WTC11 (cell line): ENCODE results near the gene GPR152. TPM values are rescaled to one million over a fixed set of nuclear protein-coding genes. Genes with fewer than 3 reads are reported as not detected.
A peak's percentile ranks its signal among the peaks of the same experiment; 100 is the strongest.

Source experiments
- ATAC-seq: fragments of 200-7000 bp; cut with Tn5 transposase; 2 replicates; pipeline ENCODE4 v1.10.0; 2021; ENCODE audit warnings: mild to moderate bottlenecking, moderate library complexity
- CTCF ChIA-PET: fragments of 300-600 bp; sonication (Branson Sonifier 250); formaldehyde crosslinking; loops from one replicate; lab custom pipeline; 2021; ENCODE audit warnings: antibody characterized with exemption; lab: Charles Lee
- POLR2A ChIA-PET: fragments of 350-600 bp; sonication (Branson Sonifier 250); formaldehyde crosslinking; loops from one replicate; lab custom pipeline; 2021; ENCODE audit warnings: antibody characterized with exemption; lab: Charles Lee
- DNase-seq: peaks from one replicate; pipeline ENCODE4 v3.0.0; 2021; ENCODE audit warnings: low spot score
- H3K27ac Mint-ChIP-seq: 2 replicates; pipeline ENCODE4 v1.8.0; 2021; ENCODE audit warnings: mixed read lengths
- H3K27me3 Mint-ChIP-seq: 2 replicates; pipeline ENCODE4 v1.8.0; 2021; ENCODE audit warnings: low read depth, mild to moderate bottlenecking, moderate library complexity, mixed read lengths
- H3K36me3 Mint-ChIP-seq: 2 replicates; pipeline ENCODE4 v1.8.0; 2021; ENCODE audit warnings: mixed read lengths
- H3K4me1 Mint-ChIP-seq: 2 replicates; pipeline ENCODE4 v1.8.0; 2022; ENCODE audit warnings: mixed read lengths
- H3K4me3 Mint-ChIP-seq: 2 replicates; pipeline ENCODE4 v1.8.0; 2021; ENCODE audit warnings: mild to moderate bottlenecking, moderate library complexity, mixed read lengths
- H3K9me3 Mint-ChIP-seq: 2 replicates; pipeline ENCODE4 v1.8.0; 2021; ENCODE audit warnings: mixed read lengths
- ATF3 ChIP-seq: sonication (generic); formaldehyde crosslinking; conservative IDR thresholded peaks from 2 replicates; pipeline ENCODE4 v1.8.1; 2022; ENCODE audit warnings: mild to moderate bottlenecking, missing genetic modification reagents
- ATF6 ChIP-seq: sonication (generic); formaldehyde crosslinking; IDR thresholded peaks from 2 replicates; pipeline ENCODE4 v1.8.1; 2023; ENCODE audit warnings: mild to moderate bottlenecking, missing genetic modification reagents
- CREB1 ChIP-seq: sonication (generic); formaldehyde crosslinking; IDR thresholded peaks from 2 replicates; pipeline ENCODE4 v1.8.0; 2023; ENCODE audit warnings: mild to moderate bottlenecking, missing genetic modification reagents
- CREM ChIP-seq: sonication (generic); formaldehyde crosslinking; IDR thresholded peaks from 2 replicates; pipeline ENCODE4 v1.8.1; 2022; ENCODE audit warnings: mild to moderate bottlenecking, missing genetic modification reagents, moderate library complexity
- ETV6 ChIP-seq: sonication (generic); formaldehyde crosslinking; IDR thresholded peaks from 2 replicates; pipeline ENCODE4 v1.8.1; 2022; ENCODE audit warnings: mild to moderate bottlenecking, missing genetic modification reagents
- GTF2I ChIP-seq: fragments of 250-450 bp; sonication (Bioruptor Pico); conservative IDR thresholded peaks from 2 replicates; pipeline ENCODE4 v1.4.0; 2021; ENCODE audit warnings: mild to moderate bottlenecking
- MXD4 ChIP-seq: fragments of 250-450 bp; sonication (Bioruptor Pico); IDR thresholded peaks from 2 replicates; pipeline ENCODE4 v1.8.0; 2021; ENCODE audit warnings: mild to moderate bottlenecking, moderate library complexity, borderline replicate concordance
- MYBL2 ChIP-seq: sonication (generic); formaldehyde crosslinking; IDR thresholded peaks from 2 replicates; pipeline ENCODE4 v1.8.1; 2023; ENCODE audit warnings: mild to moderate bottlenecking, moderate library complexity, missing genetic modification reagents
- PREB ChIP-seq: sonication (generic); formaldehyde crosslinking; IDR thresholded peaks from 2 replicates; pipeline ENCODE4 v1.8.1; 2022; ENCODE audit warnings: mild to moderate bottlenecking, missing genetic modification reagents, moderate library complexity, borderline replicate concordance
- SMAD3 ChIP-seq: sonication (generic); formaldehyde crosslinking; IDR thresholded peaks from 2 replicates; pipeline ENCODE4 v1.8.0; 2022; ENCODE audit warnings: missing genetic modification reagents, mild to moderate bottlenecking, borderline replicate concordance
- SMAD4 ChIP-seq: sonication (generic); formaldehyde crosslinking; IDR thresholded peaks from 2 replicates; pipeline ENCODE4 v1.8.0; 2022; ENCODE audit warnings: mild to moderate bottlenecking, missing genetic modification reagents
- TCF7 ChIP-seq: sonication (generic); formaldehyde crosslinking; IDR thresholded peaks from 2 replicates; pipeline ENCODE4 v1.8.0; 2022; ENCODE audit warnings: mild to moderate bottlenecking, low read depth, missing genetic modification reagents, moderate library complexity
- TEAD4 ChIP-seq: sonication (generic); formaldehyde crosslinking; IDR thresholded peaks from 2 replicates; pipeline ENCODE4 v1.8.0; 2022; ENCODE audit warnings: mild to moderate bottlenecking, missing genetic modification reagents
- TP53 ChIP-seq: sonication (generic); formaldehyde crosslinking; IDR thresholded peaks from 2 replicates; pipeline ENCODE4 v1.8.1; 2023; ENCODE audit warnings: mild to moderate bottlenecking, missing genetic modification reagents
- ZBTB43 ChIP-seq: sonication (generic); formaldehyde crosslinking; IDR thresholded peaks from 2 replicates; pipeline ENCODE4 v1.8.1; 2023; ENCODE audit warnings: mild to moderate bottlenecking, missing genetic modification reagents
- ZMAT4 ChIP-seq: fragments of 250-450 bp; sonication (Bioruptor Pico); IDR thresholded peaks from 2 replicates; pipeline ENCODE4 v1.9.0; 2021; ENCODE audit warnings: mild to moderate bottlenecking
- ZNF138 ChIP-seq: sonication (generic); formaldehyde crosslinking; conservative IDR thresholded peaks from 2 replicates; pipeline ENCODE4 v1.8.1; 2022; ENCODE audit warnings: mild to moderate bottlenecking, moderate library complexity, missing genetic modification reagents
- ZNF317 ChIP-seq: sonication (generic); formaldehyde crosslinking; IDR thresholded peaks from 2 replicates; pipeline ENCODE4 v1.8.1; 2023; ENCODE audit warnings: low read depth, mild to moderate bottlenecking, moderate library complexity, missing genetic modification reagents, borderline replicate concordance
- ZNF416 ChIP-seq: fragments of 250-450 bp; sonication (Bioruptor Pico); IDR thresholded peaks from 2 replicates; pipeline ENCODE4 v1.9.0; 2021; ENCODE audit warnings: mild to moderate bottlenecking, inconsistent platforms
- ZNF671 ChIP-seq: fragments of 250-450 bp; sonication (Bioruptor Pico); IDR thresholded peaks from 2 replicates; pipeline ENCODE4 v1.8.0; 2021; ENCODE audit warnings: mild to moderate bottlenecking
- total RNA-seq: library from RNA; stranded (reverse); gene quantifications from 3 replicates; pipeline ENCODE4 v1.2.3, GENCODE V29; 2021
- TF ChIP-seq, protein P1 (sequence below): sonication (generic); formaldehyde crosslinking; IDR thresholded peaks from 2 replicates; pipeline ENCODE4 v1.8.1; 2022; ENCODE audit warnings: low read depth, mild to moderate bottlenecking, moderate library complexity, missing genetic modification reagents, borderline replicate concordance
- TF ChIP-seq, protein P2 (sequence below): sonication (generic); formaldehyde crosslinking; IDR thresholded peaks from 2 replicates; pipeline ENCODE4 v1.8.0; 2022; ENCODE audit warnings: mild to moderate bottlenecking, missing genetic modification reagents

GPR152 gene
- total RNA-seq, 1 experiment from 2014 or later, result not detected

GRCh38 chr11:67498544-67498972 is 46.0 kb upstream of the GPR152 start:
- CTCF ChIA-PET, result interaction anchor here (1.0 kb wide), 1 partner anchor 97 kb away, joined by 3 read pairs; the partner anchor contains the start of gene PPP1CA

DNA sequence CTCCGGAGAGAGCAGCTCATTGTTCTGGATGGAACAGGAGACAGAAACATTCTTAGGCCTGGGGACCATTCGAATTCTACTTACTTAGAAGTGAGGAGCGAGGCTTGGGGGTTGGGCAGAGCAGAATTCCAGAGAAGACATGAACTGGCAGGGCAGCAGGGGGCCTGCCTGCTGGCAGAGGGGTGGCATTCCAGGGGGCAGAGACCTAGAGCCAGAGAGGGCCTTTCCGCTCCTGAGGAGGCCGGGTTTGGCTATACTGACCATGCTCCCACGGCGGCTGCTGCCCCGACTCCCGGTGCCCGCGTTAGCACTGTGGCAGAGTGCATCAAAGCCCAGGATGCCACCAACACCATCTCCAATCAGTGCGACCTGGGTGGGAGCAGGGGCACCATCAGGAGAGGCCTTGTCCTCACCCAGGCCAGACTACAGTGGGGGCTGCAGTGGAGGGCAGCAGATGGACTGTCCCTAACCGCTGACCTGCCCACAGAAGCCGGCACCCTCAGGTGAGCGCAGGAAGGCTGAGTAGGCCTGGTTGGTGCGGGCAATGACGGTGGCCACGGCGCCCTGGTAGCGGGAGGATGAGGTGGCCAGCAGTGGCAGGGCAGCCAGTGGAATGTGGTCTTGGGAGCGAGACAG is 45.2 kb upstream of the GPR152 start:
- Mint-ChIP-seq H3K9me3 (no peaks in the 10 kb centered on the region), H3K27ac (no peak overlapping the region), H3K4me3 (no peak overlapping the region), H3K4me1 (0 out of 2 replicates have a peak, but pooled peaks cover under 1% of the 10 kb centered on the region), H3K36me3 (no peaks in the 10 kb centered on the region), H3K27me3 (peaks cover 2% of the 10 kb centered on the region)
- ATAC-seq (no peak), DNase-seq (no peak)
- no peak for TF ChIP-seq ATF6 (CRISPR knock-in tag)
- TF ChIP-seq TEAD4 (CRISPR knock-in tag), result no peak
- no peak for TF ChIP-seq ETV6
- ChIA-PET POLR2A (no interaction called here), CTCF (interaction anchor here (1.0 kb wide), 1 partner anchor 96 kb away, joined by 3 read pairs; the partner anchor contains the start of gene PPP1CA)

More at GRCh38 chr11:67498544-67498972, 46.0 kb upstream of the GPR152 start:
- no peak overlapping the region for H3K4me3 Mint-ChIP-seq
- no peak overlapping the region for H3K27ac Mint-ChIP-seq
- 0 out of 2 replicates have a peak, but pooled peaks have one; percentile 18 for TF ChIP-seq ATF3
- no peak for TF ChIP-seq CREM (CRISPR knock-in tag)
- ATAC-seq, result no peak
- no peaks in the 10 kb centered on the region for H3K36me3 Mint-ChIP-seq
- DNase-seq, result no peak
- H3K9me3 Mint-ChIP-seq, result no peaks in the 10 kb centered on the region
- H3K27me3 Mint-ChIP-seq, result peaks cover 8% of the 10 kb centered on the region
- H3K4me1 Mint-ChIP-seq, result peaks cover 4% of the 10 kb centered on the region; the same call in 1 of the 2 replicates
- POLR2A ChIA-PET, result no interaction called here

- ChIA-PET POLR2A (no interaction called here), CTCF (interaction anchor here (0.9 kb wide), 1 partner anchor 145 kb away, joined by 3 read pairs; no protein-coding TSS in a partner anchor)
- H3K4me3 Mint-ChIP-seq, result no peak overlapping the region
- H3K9me3 Mint-ChIP-seq, result no peaks in the 10 kb centered on the region
- no peaks in the 10 kb centered on the region for H3K36me3 Mint-ChIP-seq
- DNase-seq, result no peak
- ATAC-seq, result no peak
- no peaks in the 10 kb centered on the region for H3K27me3 Mint-ChIP-seq
- no peaks in the 10 kb centered on the region for H3K4me1 Mint-ChIP-seq
- H3K27ac Mint-ChIP-seq, result no peak overlapping the region
- no peak for TF ChIP-seq TP53 (CRISPR knock-in tag)
- no peak for TF ChIP-seq ZMAT4 (CRISPR knock-in tag)
- no peak for TF ChIP-seq ZNF416 (CRISPR knock-in tag)
- no peak for TF ChIP-seq SMAD4
- no peak for TF ChIP-seq PREB (CRISPR knock-in tag)
- no peak for TF ChIP-seq ZNF671
- no peak for TF ChIP-seq CREB1 (CRISPR knock-in tag)
- no peak for TF ChIP-seq MYBL2 (CRISPR knock-in tag)
- TF ChIP-seq, protein P1, sequence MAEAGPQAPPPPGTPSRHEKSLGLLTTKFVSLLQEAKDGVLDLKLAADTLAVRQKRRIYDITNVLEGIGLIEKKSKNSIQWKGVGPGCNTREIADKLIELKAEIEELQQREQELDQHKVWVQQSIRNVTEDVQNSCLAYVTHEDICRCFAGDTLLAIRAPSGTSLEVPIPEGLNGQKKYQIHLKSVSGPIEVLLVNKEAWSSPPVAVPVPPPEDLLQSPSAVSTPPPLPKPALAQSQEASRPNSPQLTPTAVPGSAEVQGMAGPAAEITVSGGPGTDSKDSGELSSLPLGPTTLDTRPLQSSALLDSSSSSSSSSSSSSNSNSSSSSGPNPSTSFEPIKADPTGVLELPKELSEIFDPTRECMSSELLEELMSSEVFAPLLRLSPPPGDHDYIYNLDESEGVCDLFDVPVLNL (CRISPR knock-in tag), result no peak
- TF ChIP-seq, protein P2, sequence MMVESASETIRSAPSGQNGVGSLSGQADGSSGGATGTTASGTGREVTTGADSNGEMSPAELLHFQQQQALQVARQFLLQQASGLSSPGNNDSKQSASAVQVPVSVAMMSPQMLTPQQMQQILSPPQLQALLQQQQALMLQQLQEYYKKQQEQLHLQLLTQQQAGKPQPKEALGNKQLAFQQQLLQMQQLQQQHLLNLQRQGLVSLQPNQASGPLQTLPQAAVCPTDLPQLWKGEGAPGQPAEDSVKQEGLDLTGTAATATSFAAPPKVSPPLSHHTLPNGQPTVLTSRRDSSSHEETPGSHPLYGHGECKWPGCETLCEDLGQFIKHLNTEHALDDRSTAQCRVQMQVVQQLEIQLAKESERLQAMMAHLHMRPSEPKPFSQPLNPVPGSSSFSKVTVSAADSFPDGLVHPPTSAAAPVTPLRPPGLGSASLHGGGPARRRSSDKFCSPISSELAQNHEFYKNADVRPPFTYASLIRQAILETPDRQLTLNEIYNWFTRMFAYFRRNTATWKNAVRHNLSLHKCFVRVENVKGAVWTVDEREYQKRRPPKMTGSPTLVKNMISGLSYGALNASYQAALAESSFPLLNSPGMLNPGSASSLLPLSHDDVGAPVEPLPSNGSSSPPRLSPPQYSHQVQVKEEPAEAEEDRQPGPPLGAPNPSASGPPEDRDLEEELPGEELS, result no peak
- no peak for TF ChIP-seq TCF7 (CRISPR knock-in tag)
- no peak for TF ChIP-seq ZNF138 (CRISPR knock-in tag)
- TF ChIP-seq ZNF317 (CRISPR knock-in tag), result no peak
- TF ChIP-seq GTF2I, result no peak
- no peak for TF ChIP-seq ZBTB43 (CRISPR knock-in tag)
- no peak for TF ChIP-seq SMAD3 (CRISPR knock-in tag)
- TF ChIP-seq MXD4 (CRISPR knock-in tag), result no peak
Observed at GRCh38 chr11:67496113-67496512, 43.6 kb upstream of the GPR152 start.
